GM18505 (cell line): ENCODE data around the gene TCEA3.

Experiments used
- ATAC-seq: cut with Tn5 transposase; IDR thresholded peaks from one replicate; pipeline ENCODE4 v1.9.1; 2021; ENCODE audit not compliant: unreplicated experiment
- POLR2A ChIP-seq: IDR thresholded peaks from 4 replicates; pipeline ENCODE4 v1.6.1; 2011; ENCODE audit warnings: borderline replicate concordance; ENCODE audit not compliant: insufficient read depth, insufficient read length; ENCODE audit errors: extremely low read depth

TCEA3 gene

GRCh38 chr1:23370330-23370708 lies 54.2 kb downstream of the TCEA3 start:
- no peak for ATAC-seq
- no peak for TF ChIP-seq POLR2A

- ATAC-seq, result no peak
- no peak for TF ChIP-seq POLR2A
These were observed 55.1 kb downstream of the TCEA3 start, which contains the start of gene ZNF436 for GRCh38 chr1:23369335-23370013. Gene ZNF436 (minus strand): TSS chr1:23369836. CDS start chr1:23368005, 1,831 bp downstream.

GRCh38 chr1:23368562-23369334 lies 55.8 kb downstream of the TCEA3 start:
- peak; percentile 63 for ATAC-seq
- TF ChIP-seq POLR2A, result peak; percentile 85

- peak; percentile 90 for ATAC-seq
These were observed 56.6 kb downstream of the TCEA3 start for GRCh38 chr1:23367791-23368561.

GRCh38 chr1:23367451-23367790 lies 57.1 kb downstream of the TCEA3 start:
- ATAC-seq, result no peak
- no peak for TF ChIP-seq POLR2A

More at GRCh38 chr1:23367791-23368561, 56.6 kb downstream of the TCEA3 start:
- TF ChIP-seq POLR2A, result peak; percentile 75

GRCh38 chr1:23366598-23366997 lies 58.0 kb downstream of the TCEA3 start:
- no peak for TF ChIP-seq POLR2A
- no peak for ATAC-seq

- ATAC-seq, result no peak
- TF ChIP-seq POLR2A, result no peak
These were observed 58.4 kb downstream of the TCEA3 start for GRCh38 chr1:23366146-23366545.

GRCh38 chr1:23362218-23362713 lies 62.3 kb downstream of the TCEA3 start:
- no peak for TF ChIP-seq POLR2A
- ATAC-seq, result no peak

- ATAC-seq, result no peak
- TF ChIP-seq POLR2A, result no peak
These were observed 66.2 kb downstream of the TCEA3 start for GRCh38 chr1:23358310-23358875.

GRCh38 chr1:23357138-23357908 lies 67.2 kb downstream of the TCEA3 start:
- ATAC-seq, result no peak
- no peak for TF ChIP-seq POLR2A

GRCh38 chr1:23356471-23357137 lies 67.9 kb downstream of the TCEA3 start:
- TF ChIP-seq POLR2A, result no peak
- ATAC-seq, result no peak

GRCh38 chr1:23354245-23354644 lies 70.3 kb downstream of the TCEA3 start:
- TF ChIP-seq POLR2A, result no peak

More at GRCh38 chr1:23354245-23354644, 70.3 kb downstream of the TCEA3 start:
- ATAC-seq, result no peak
